Caco-2 (cell line): Measurements from ENCODE around the gene KCTD15. TPM values are rescaled to one million over a fixed set of nuclear protein-coding genes. Genes with fewer than 3 reads are reported as not detected.

Source experiments
- BruUV-seq: library from RNA; stranded (reverse); fragments of 400-500 nt; replicated peaks from 2 replicates; lab custom pipeline; 2021; lab: Mats Ljungman, UMichigan
- CTCF ChIA-PET: fragments of 300-600 bp; sonication (Branson Sonifier 250); formaldehyde crosslinking; loops from one replicate; lab custom pipeline; 2022; ENCODE audit warnings: antibody characterized with exemption; lab: Charles Lee
- POLR2A ChIA-PET: fragments of 300-600 bp; sonication (Branson Sonifier 250); formaldehyde crosslinking; loops from one replicate; lab custom pipeline; 2022; ENCODE audit warnings: antibody characterized with exemption; lab: Charles Lee
- DNase-seq, 2 experiments: peaks; one replicate each; pipeline versions ENCODE4 v3.0.0 to v3.0.0-alpha.2; 2020 to 2022
- H3K27me3 ChIP-seq: replicated peaks from 2 replicates; pipeline ENCODE4 v1.6.0; 2011; ENCODE audit warnings: low read length; ENCODE audit not compliant: control insufficient read depth, insufficient read depth
- H3K36me3 ChIP-seq: 2 replicates; pipeline ENCODE4 v1.5.1; 2011; ENCODE audit warnings: low read length; ENCODE audit not compliant: control insufficient read depth, insufficient read depth
- H3K4me1 ChIP-seq: fragments of 250-450 bp; sonication (Bioruptor Pico); 2 replicates; pipeline ENCODE4 v1.5.1; 2020; ENCODE audit warnings: mild to moderate bottlenecking
- H3K4me3 ChIP-seq: 2 replicates; pipeline ENCODE4 v1.5.1; 2011; ENCODE audit warnings: low read depth, mild to moderate bottlenecking, control low read depth, low read length
- H3K9me3 ChIP-seq: fragments of 250-450 bp; sonication (Bioruptor Pico); 2 replicates; pipeline ENCODE4 v1.5.1; 2020; ENCODE audit warnings: mild to moderate bottlenecking, moderate library complexity
- H3K27ac Mint-ChIP-seq: one replicate; pipeline ENCODE4 v1.8.0; 2022; ENCODE audit warnings: mixed read lengths; ENCODE audit not compliant: unreplicated experiment
- H3K27me3 Mint-ChIP-seq: one replicate; pipeline ENCODE4 v1.8.0; 2022; ENCODE audit warnings: mixed read lengths; ENCODE audit not compliant: insufficient read depth, unreplicated experiment
- H3K36me3 Mint-ChIP-seq: one replicate; pipeline ENCODE4 v1.8.0; 2022; ENCODE audit warnings: mild to moderate bottlenecking, mixed read lengths; ENCODE audit not compliant: insufficient read depth, unreplicated experiment
- H3K4me1 Mint-ChIP-seq: one replicate; pipeline ENCODE4 v1.8.0; 2022; ENCODE audit warnings: low read depth, mixed read lengths; ENCODE audit not compliant: unreplicated experiment
- H3K4me3 Mint-ChIP-seq: one replicate; pipeline ENCODE4 v1.8.0; 2022; ENCODE audit warnings: mild to moderate bottlenecking, moderate library complexity, mixed read lengths; ENCODE audit not compliant: unreplicated experiment
- H3K9me3 Mint-ChIP-seq: one replicate; pipeline ENCODE4 v1.8.0; 2022; ENCODE audit warnings: mixed read lengths; ENCODE audit not compliant: unreplicated experiment
- CTCF ChIP-seq, 2 experiments: fragments of 200-600 bp in 1 of 2; IDR thresholded peaks; 1 replicate in 1 of 2; 2 replicates in 1 of 2; pipeline versions ENCODE4 v1.5.1 to v1.8.0; 2011 to 2022; ENCODE audit warnings: antibody characterized with exemption in 1 of 2, control low read depth in 1 of 2, inconsistent platforms in 1 of 2, low read depth in 1 of 2, low read length in 1 of 2, mild to moderate bottlenecking in 1 of 2, moderate library complexity in 1 of 2; ENCODE audit not compliant: insufficient read depth in 1 of 2, severe bottlenecking in 1 of 2, unreplicated experiment in 1 of 2
- intact Hi-C: fragments of 100-400 bp; cut with micrococcal nuclease; formaldehyde crosslinking; loops from one replicate; pipeline ENCODE4 v1.10.0; 2022; ENCODE audit not compliant: unreplicated experiment
- total RNA-seq: library from RNA; stranded (reverse); gene quantifications from 2 replicates; pipeline ENCODE4 v1.2.3, GENCODE V29; 2022

KCTD15 gene
- total RNA-seq, 1 experiment from 2014 or later: 34.6 TPM

GRCh38 chr19:33806434-33806881 is 9.8 kb downstream of the KCTD15 start:
- H3K9me3 ChIP-seq: no peaks in the 10 kb centered on the region
- H3K27me3 ChIP-seq: no peaks in the 10 kb centered on the region
- no peaks in the 10 kb centered on the region for H3K4me1 Mint-ChIP-seq
- BruUV-seq: no TSS peak
- POLR2A ChIA-PET: no interaction called here
- H3K36me3 ChIP-seq: no peaks in the 10 kb centered on the region
- peaks cover 2% of the 10 kb centered on the region for H3K36me3 Mint-ChIP-seq
- no peaks in the 10 kb centered on the region for H3K4me1 ChIP-seq
- no peak for TF ChIP-seq CTCF (IDR thresholded peaks at IDR 0.05; ENCODE audit: insufficient read depth in 1 of 2, low read depth in 1 of 2, low read length in 1 of 2, severe bottlenecking in 1 of 2, unreplicated experiment in 1 of 2)
- no peak overlapping the region for H3K27ac Mint-ChIP-seq
- intact Hi-C loops: no loop called here
- H3K4me3 Mint-ChIP-seq: no peak overlapping the region
- no peak overlapping the region for H3K4me3 ChIP-seq
- no peak for DNase-seq
- H3K27me3 Mint-ChIP-seq: no peaks in the 10 kb centered on the region
- no peaks in the 10 kb centered on the region for H3K9me3 Mint-ChIP-seq
- CTCF ChIA-PET: no interaction called here

- DNase-seq: no peak
- Mint-ChIP-seq H3K27ac (no peak overlapping the region), H3K27me3 (no peaks in the 10 kb centered on the region), H3K4me1 (no peaks in the 10 kb centered on the region), H3K4me3 (no peak overlapping the region), H3K36me3 (peaks cover 9% of the 10 kb centered on the region), H3K9me3 (no peaks in the 10 kb centered on the region)
- BruUV-seq: no TSS peak
- Histone ChIP-seq H3K27me3 (no peaks in the 10 kb centered on the region), H3K4me3 (no peak overlapping the region), H3K36me3 (no peaks in the 10 kb centered on the region), H3K9me3 (no peaks in the 10 kb centered on the region), H3K4me1 (no peaks in the 10 kb centered on the region)
- ChIA-PET POLR2A (no interaction called here), CTCF (no interaction called here)
- TF ChIP-seq CTCF (IDR thresholded peaks at IDR 0.05; ENCODE audit: insufficient read depth in 1 of 2, low read depth in 1 of 2, low read length in 1 of 2, severe bottlenecking in 1 of 2, unreplicated experiment in 1 of 2): no peak
- intact Hi-C loops: no loop called here
Measured at GRCh38 chr19:33808399-33808798, 11.7 kb downstream of the KCTD15 start.

DNA sequence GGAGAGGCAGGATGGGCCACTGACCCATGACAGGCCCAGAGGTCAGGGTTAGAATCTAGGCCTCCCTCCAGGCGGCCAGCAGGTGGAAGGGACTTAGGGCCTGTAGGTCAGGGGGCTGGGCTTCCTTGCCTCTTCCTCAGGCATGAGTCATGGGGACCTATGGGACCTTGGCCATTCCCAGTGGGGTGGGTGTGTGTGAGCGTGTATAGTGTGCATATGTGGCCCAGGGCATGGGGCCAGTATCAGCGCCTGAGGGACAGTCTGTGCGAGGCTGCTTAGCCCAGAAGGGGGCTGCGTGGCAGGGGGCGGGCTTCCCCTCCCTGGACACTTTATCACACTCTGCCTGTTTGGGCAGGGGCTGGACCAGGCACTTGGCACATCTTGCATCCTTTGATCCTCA is 13.3 kb downstream of the KCTD15 start:
- BruUV-seq: no TSS peak
- intact Hi-C loops: no loop called here
- Mint-ChIP-seq H3K27ac (no peak overlapping the region), H3K27me3 (no peaks in the 10 kb centered on the region), H3K4me1 (no peaks in the 10 kb centered on the region), H3K36me3 (peaks cover 9% of the 10 kb centered on the region), H3K4me3 (no peak overlapping the region), H3K9me3 (no peaks in the 10 kb centered on the region)
- H3K36me3 ChIP-seq: no peaks in the 10 kb centered on the region
- ChIA-PET CTCF (interaction anchor here (1.6 kb wide), 1 partner anchor 336 kb away, joined by 3 read pairs; no protein-coding TSS in a partner anchor), POLR2A (no interaction called here)
- no peaks in the 10 kb centered on the region for H3K4me1 ChIP-seq
- no peak overlapping the region for H3K4me3 ChIP-seq
- no peaks in the 10 kb centered on the region for H3K27me3 ChIP-seq
- TF ChIP-seq CTCF (IDR thresholded peaks at IDR 0.05; ENCODE audit: insufficient read depth in 1 of 2, low read depth in 1 of 2, low read length in 1 of 2, severe bottlenecking in 1 of 2, unreplicated experiment in 1 of 2): no peak
- H3K9me3 ChIP-seq: no peaks in the 10 kb centered on the region
- no peak for DNase-seq
